ENCODE data around the gene HYLS1. TPM values are rescaled to one million over a fixed set of nuclear protein-coding genes. Genes with fewer than 3 reads are reported as not detected.
A peak's percentile ranks its signal among the peaks of the same experiment; 100 is the strongest.

HYLS1 gene
- total and polyA plus RNA-seq, 4 donors: 8.1 to 12.3 (median 10.5) TPM

- Histone ChIP-seq H3K4me3 (ENCODE audit: low read depth, low read length) (no peak overlapping the region), H3K27me3 (ENCODE audit: control insufficient read depth, insufficient read depth, low read length) (peaks cover 6% of the 10 kb centered on the region), H3K27ac (ENCODE audit: low read depth, low read length) (no peak overlapping the region), H3K9me3 (ENCODE audit: control insufficient read depth, insufficient read depth, low read length) (no peaks in the 10 kb centered on the region), H3K36me3 (ENCODE audit: control insufficient read depth, insufficient read depth, low read length) (no peaks in the 10 kb centered on the region), H3K4me1 (ENCODE audit: control insufficient read depth, insufficient read depth, low read length) (peaks cover 17% of the 10 kb centered on the region)
- WGBS (ENCODE audit: insufficient coverage): 67% methylated on average over 4 of the region's 4 CpGs
- DNase-seq (ENCODE audit: low read depth in 4 of 6, low spot score in 6 of 6): no peak
These were observed 53.8 kb downstream of the HYLS1 start for GRCh38 chr11:125941267-125941618.

DNA sequence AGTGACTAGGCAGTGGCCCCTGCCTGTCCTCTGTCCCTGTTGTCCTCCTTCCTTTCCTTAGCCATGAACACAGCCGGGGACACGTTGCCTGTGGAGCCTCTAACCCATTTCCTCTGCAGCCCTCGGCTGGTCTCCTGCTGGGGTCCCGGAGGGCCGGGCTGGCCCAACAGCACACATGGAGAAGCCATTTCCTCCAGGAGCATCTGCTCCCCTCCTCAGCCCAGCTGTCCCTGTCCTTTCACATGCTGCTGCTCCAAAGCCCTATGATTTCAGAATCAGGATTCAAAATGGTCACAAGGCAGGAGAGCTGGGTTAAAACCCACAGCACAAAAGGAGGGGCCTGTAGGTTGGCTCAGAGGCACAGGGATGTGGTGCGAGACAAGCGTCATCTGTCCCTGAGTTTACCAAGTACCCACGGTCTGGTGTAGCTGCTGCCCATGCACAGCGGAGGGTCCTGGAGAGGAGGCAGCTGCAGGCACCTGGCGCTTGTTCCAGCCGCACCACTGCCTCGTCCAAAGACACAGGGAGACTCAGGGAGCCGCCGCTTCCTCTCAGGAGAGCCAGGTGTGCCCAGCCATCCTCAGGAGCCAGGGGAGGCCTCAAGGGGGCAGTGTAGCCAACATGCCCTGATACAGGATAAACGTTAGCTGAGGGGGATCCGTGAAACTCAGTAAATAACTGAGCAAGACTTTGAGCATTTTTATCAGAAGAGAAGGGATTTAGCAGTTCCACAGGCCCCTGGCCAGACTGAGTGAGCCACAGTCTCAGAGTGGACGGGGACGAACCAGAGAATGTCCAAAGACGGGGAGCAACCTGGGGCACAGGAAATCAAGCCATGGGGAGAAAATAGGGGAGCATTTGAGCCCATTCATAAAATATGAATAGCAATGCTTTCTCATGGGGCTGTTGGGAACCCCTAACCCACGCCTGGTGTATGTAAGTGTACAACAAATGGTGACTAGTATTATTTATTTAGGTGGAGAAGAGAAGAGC is 54.4 kb downstream of the HYLS1 start:
- Histone ChIP-seq H3K9me3 (ENCODE audit: control insufficient read depth, insufficient read depth, low read length) (no peaks in the 10 kb centered on the region), H3K27ac (ENCODE audit: low read depth, low read length) (no peak overlapping the region), H3K27me3 (ENCODE audit: control insufficient read depth, insufficient read depth, low read length) (peaks cover 6% of the 10 kb centered on the region), H3K4me3 (ENCODE audit: low read depth, low read length) (no peak overlapping the region), H3K4me1 (ENCODE audit: control insufficient read depth, insufficient read depth, low read length) (peaks cover 17% of the 10 kb centered on the region), H3K36me3 (ENCODE audit: control insufficient read depth, insufficient read depth, low read length) (no peaks in the 10 kb centered on the region)
- 19% methylated on average over 18 of the region's 20 CpGs for WGBS (ENCODE audit: insufficient coverage)
- DNase-seq (ENCODE audit: low read depth in 4 of 6, low spot score in 6 of 6): peak in 2 of 6 donors; percentile 47 to 60

DNA sequence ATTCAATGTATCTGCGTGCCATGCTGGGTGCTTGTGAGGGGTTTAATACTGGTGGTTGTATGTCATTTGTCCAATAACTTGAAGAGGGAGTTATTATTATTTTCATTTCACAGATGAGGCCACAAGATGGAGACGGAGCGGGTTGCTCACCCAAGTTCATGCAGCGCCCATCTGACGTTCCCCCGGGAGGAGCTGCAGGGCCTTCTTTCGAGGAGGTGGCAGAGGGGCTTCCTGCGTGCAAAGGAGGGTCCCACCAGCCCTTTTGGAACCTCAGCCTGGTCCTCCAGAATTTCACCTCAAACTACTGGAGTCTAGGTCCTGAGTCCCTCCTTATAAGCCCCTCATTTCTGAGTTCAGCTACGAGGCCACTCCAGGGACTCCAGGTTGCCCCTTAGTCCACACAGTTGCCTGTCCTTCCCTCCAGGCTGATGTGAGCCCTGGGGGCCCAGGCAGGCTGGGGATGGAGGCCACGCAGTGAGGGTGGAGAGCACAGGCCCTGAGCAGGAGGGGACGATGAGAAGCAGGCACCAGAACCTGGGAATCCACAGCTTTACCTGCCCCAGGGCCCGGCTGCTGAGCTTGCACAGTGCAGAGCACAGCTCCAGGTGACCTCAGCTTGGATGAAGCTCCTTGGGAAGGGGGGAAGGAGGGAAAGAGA is 55.4 kb downstream of the HYLS1 start:
- Histone ChIP-seq H3K36me3 (ENCODE audit: control insufficient read depth, insufficient read depth, low read length) (peaks cover 5% of the 10 kb centered on the region), H3K4me1 (ENCODE audit: control insufficient read depth, insufficient read depth, low read length) (peaks cover 17% of the 10 kb centered on the region), H3K27me3 (ENCODE audit: control insufficient read depth, insufficient read depth, low read length) (peaks cover 6% of the 10 kb centered on the region), H3K9me3 (ENCODE audit: control insufficient read depth, insufficient read depth, low read length) (no peaks in the 10 kb centered on the region), H3K4me3 (ENCODE audit: low read depth, low read length) (no peak overlapping the region), H3K27ac (ENCODE audit: low read depth, low read length) (no peak overlapping the region)
- WGBS (ENCODE audit: insufficient coverage): 85% methylated on average over 11 of the region's 12 CpGs
- DNase-seq (ENCODE audit: low read depth in 4 of 6, low spot score in 6 of 6): no peak

DNA sequence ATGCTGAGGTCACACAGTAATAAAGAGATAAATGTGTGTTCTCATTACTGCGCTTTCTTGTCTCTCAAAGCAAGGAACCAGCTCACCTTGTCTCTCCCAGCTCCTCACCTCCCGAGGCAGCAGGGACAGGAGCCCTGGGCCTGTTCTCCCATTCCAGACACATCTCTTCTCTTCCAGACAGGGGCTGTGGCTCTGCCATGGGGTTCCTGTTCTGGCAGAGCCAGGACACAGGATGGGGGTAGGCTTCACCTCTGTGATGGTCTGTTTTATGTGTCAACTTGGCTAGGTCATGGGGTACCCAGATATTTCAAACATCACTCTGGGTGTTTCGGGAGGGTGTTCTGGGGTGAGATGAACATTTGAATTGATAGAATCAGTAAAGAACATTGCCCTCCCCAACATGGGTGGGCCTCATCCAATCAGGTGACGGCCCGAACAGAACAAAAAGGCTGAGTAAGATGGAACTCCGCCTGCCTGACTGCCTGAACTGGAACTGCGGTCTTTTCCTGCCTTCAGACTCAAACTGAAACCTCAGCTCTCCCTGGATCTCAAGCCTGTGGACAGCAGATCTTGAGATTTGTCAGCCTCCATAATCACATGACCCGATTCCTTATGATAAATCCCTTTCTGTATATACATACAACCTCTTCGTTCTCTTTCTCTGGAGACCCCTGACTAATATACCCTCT is 56.3 kb downstream of the HYLS1 start:
- no peak overlapping the region for H3K4me3 ChIP-seq (ENCODE audit: low read depth, low read length)
- no peak for DNase-seq (ENCODE audit: low read depth in 4 of 6, low spot score in 6 of 6)
- H3K4me1 ChIP-seq (ENCODE audit: control insufficient read depth, insufficient read depth, low read length): peaks cover 17% of the 10 kb centered on the region
- no peaks in the 10 kb centered on the region for H3K9me3 ChIP-seq (ENCODE audit: control insufficient read depth, insufficient read depth, low read length)
- 81% methylated on average over 6 of the region's 9 CpGs for WGBS (ENCODE audit: insufficient coverage)
- H3K27me3 ChIP-seq (ENCODE audit: control insufficient read depth, insufficient read depth, low read length): peaks cover 6% of the 10 kb centered on the region
- peaks cover 11% of the 10 kb centered on the region for H3K36me3 ChIP-seq (ENCODE audit: control insufficient read depth, insufficient read depth, low read length)
- no peak overlapping the region for H3K27ac ChIP-seq (ENCODE audit: low read depth, low read length)

- H3K27ac ChIP-seq (ENCODE audit: low read depth, low read length): no peak overlapping the region
- H3K36me3 ChIP-seq (ENCODE audit: control insufficient read depth, insufficient read depth, low read length): peaks cover 11% of the 10 kb centered on the region
- DNase-seq (ENCODE audit: low read depth in 4 of 6, low spot score in 6 of 6): no peak
- no peaks in the 10 kb centered on the region for H3K9me3 ChIP-seq (ENCODE audit: control insufficient read depth, insufficient read depth, low read length)
- no peak overlapping the region for H3K4me3 ChIP-seq (ENCODE audit: low read depth, low read length)
- H3K4me1 ChIP-seq (ENCODE audit: control insufficient read depth, insufficient read depth, low read length): peaks cover 11% of the 10 kb centered on the region
- WGBS (ENCODE audit: insufficient coverage): 74% methylated on average over 9 of the region's 13 CpGs
- H3K27me3 ChIP-seq (ENCODE audit: control insufficient read depth, insufficient read depth, low read length): peaks cover 6% of the 10 kb centered on the region
These were observed 57.0 kb downstream of the HYLS1 start for GRCh38 chr11:125944350-125945010.

GRCh38 chr11:125945011-125945796 is 57.7 kb downstream of the HYLS1 start:
- H3K27me3 ChIP-seq (ENCODE audit: control insufficient read depth, insufficient read depth, low read length): peaks cover 6% of the 10 kb centered on the region
- H3K27ac ChIP-seq (ENCODE audit: low read depth, low read length): no peak overlapping the region
- peaks cover 11% of the 10 kb centered on the region for H3K36me3 ChIP-seq (ENCODE audit: control insufficient read depth, insufficient read depth, low read length)
- peaks cover 11% of the 10 kb centered on the region for H3K4me1 ChIP-seq (ENCODE audit: control insufficient read depth, insufficient read depth, low read length)
- WGBS (ENCODE audit: insufficient coverage): 76% methylated on average over 3 of the region's 15 CpGs
- H3K9me3 ChIP-seq (ENCODE audit: control insufficient read depth, insufficient read depth, low read length): no peaks in the 10 kb centered on the region
- H3K4me3 ChIP-seq (ENCODE audit: low read depth, low read length): no peak overlapping the region
- DNase-seq (ENCODE audit: low read depth in 4 of 6, low spot score in 6 of 6): no peak

GRCh38 chr11:125945797-125946520 is 58.5 kb downstream of the HYLS1 start, which contains the start of gene VSIG10L2:
VSIG10L2 (plus strand) TSS chr11:125946044; CDS start chr11:125946056, 12 bp downstream.
- Histone ChIP-seq H3K27me3 (ENCODE audit: control insufficient read depth, insufficient read depth, low read length) (peaks cover 6% of the 10 kb centered on the region), H3K9me3 (ENCODE audit: control insufficient read depth, insufficient read depth, low read length) (no peaks in the 10 kb centered on the region), H3K4me1 (ENCODE audit: control insufficient read depth, insufficient read depth, low read length) (peaks cover 12% of the 10 kb centered on the region), H3K4me3 (ENCODE audit: low read depth, low read length) (no peak within 1 kb of the TSS), H3K36me3 (ENCODE audit: control insufficient read depth, insufficient read depth, low read length) (peaks cover 14% of the 10 kb centered on the region), H3K27ac (ENCODE audit: low read depth, low read length) (no peak within 1 kb of the TSS)
- no peak for DNase-seq (ENCODE audit: low read depth in 4 of 6, low spot score in 6 of 6)
- 96% methylated on average over 5 of the region's 8 CpGs for WGBS (ENCODE audit: insufficient coverage)

DNA sequence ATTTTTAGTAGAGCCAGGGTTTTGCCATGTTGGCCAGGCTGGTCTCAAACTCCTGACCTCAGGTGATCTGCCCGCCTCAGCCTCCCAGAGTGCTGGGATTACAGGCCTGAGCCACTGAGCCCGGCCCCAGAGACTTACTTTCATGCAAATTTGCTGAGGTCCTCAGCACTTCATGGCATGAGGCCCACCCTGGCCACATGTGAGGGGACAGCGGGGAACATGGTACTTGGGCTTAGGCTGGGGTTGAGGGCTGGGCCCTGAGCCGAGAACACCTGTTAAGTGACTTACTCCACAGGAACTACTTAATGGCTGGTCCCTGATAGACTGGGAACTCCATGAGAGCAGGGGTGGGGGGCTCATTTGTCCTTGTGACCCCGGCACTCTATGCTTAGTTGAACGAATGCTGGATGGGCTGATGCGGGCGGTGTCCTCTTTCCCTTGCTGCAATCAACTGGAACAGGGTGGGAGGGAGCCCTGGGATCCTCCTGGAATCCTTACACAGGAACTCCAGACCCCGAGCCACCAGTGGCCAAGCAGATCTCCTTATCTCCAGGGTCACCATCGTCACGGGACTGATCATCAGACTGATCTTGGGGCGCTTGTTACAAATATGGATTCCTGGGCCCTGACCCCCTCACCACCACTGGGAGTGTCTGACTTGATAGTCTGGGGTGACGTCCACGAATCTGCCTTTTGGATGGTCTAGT is 59.4 kb downstream of the HYLS1 start:
- Histone ChIP-seq H3K9me3 (ENCODE audit: control insufficient read depth, insufficient read depth, low read length) (no peaks in the 10 kb centered on the region), H3K27ac (ENCODE audit: low read depth, low read length) (no peak overlapping the region), H3K36me3 (ENCODE audit: control insufficient read depth, insufficient read depth, low read length) (peaks cover 19% of the 10 kb centered on the region), H3K4me3 (ENCODE audit: low read depth, low read length) (no peak overlapping the region), H3K4me1 (ENCODE audit: control insufficient read depth, insufficient read depth, low read length) (peaks cover 12% of the 10 kb centered on the region), H3K27me3 (ENCODE audit: control insufficient read depth, insufficient read depth, low read length) (peaks cover 2% of the 10 kb centered on the region)
- DNase-seq (ENCODE audit: low read depth in 4 of 6, low spot score in 6 of 6): no peak
- 96% methylated on average over 8 of the region's 14 CpGs for WGBS (ENCODE audit: insufficient coverage)

Data from spinal cord (tissue), 10 donors.